HL-60 (cell line): ENCODE data around the gene RIMKLA.

ENCODE experiments used
- CTCF ChIP-seq: IDR thresholded peaks from one replicate; pipeline ENCODE4 v1.5.1; 2011; ENCODE audit warnings: low read length, control low read depth, inconsistent platforms; ENCODE audit not compliant: insufficient read depth
- GABPA ChIP-seq: IDR thresholded peaks from 2 replicates; pipeline ENCODE4 v1.6.1; 2012; ENCODE audit warnings: low read depth
- POLR2AphosphoS5 ChIP-seq: IDR thresholded peaks from 2 replicates; pipeline ENCODE4 v1.6.1; 2012; ENCODE audit warnings: low read depth

- TF ChIP-seq CTCF (no peak), POLR2AphosphoS5 (no peak), GABPA (no peak)
Observed at GRCh38 chr1:42469727-42470126, 89.1 kb downstream of the RIMKLA start.
